ENCODE measurements around the gene APLP2. TPM values are rescaled to one million over a fixed set of nuclear protein-coding genes. Genes with fewer than 3 reads are reported as not detected.

Gene APLP2
- total and polyA plus RNA-seq, 9 of the 15 experiments (the other 6 are each of a cell fraction or from before 2014, with no cell fraction given) = 17.4 to 164 (median 118) TPM

DNA sequence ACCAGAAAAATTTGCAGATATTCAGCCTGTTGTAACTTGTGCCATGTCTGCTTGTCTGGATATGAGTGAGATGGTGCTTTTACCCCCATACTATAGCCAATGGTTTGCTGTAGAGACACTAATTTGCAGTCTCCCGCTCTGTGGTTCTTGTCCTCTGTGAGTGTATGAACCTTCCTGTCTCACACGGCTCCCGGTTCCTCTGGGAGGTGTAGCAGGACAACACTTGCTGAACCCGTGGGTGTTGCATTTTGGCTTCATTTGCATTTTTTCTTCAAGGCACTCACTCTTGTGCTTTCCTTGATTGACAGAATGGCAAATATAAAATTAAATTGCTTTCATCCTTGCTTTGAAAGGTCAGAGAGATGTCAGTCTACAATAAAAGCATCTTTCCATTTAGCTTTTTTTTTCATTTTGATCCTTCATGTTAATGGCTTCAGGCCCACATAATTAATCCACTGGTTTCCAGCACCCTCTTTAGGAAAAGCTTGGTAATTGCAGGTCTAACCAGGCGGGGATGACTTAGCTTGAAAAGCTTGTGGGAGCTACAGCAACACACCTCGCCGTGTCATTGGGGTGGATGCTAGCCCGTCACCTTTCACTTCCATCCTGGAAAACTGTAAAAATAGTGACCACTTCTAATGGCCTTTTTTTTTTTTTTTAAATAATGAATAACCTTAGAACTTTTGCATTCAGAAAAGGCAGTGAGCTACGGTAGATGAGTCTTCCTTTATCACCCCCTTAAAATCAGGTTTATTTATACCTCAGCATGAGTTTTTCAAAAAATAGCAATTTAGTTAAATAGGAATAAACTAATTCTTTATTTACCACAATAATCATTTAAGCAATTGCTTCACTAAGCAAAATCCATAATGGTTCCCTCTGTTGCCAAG lies 62.5 kb downstream of the APLP2 start (continued):
- TF ChIP-seq USF1 (CRISPR knock-in tag; IDR thresholded peaks at IDR 0.05) = no peak
- TF ChIP-seq CSDE1 (IDR thresholded peaks at IDR 0.05) = no peak
- no peak for TF ChIP-seq PYGO2 (tag; IDR thresholded peaks at IDR 0.05)
- TF ChIP-seq MTA1 (IDR thresholded peaks at IDR 0.05; ENCODE audit: borderline replicate concordance) = no peak
- TF ChIP-seq, protein P1, sequence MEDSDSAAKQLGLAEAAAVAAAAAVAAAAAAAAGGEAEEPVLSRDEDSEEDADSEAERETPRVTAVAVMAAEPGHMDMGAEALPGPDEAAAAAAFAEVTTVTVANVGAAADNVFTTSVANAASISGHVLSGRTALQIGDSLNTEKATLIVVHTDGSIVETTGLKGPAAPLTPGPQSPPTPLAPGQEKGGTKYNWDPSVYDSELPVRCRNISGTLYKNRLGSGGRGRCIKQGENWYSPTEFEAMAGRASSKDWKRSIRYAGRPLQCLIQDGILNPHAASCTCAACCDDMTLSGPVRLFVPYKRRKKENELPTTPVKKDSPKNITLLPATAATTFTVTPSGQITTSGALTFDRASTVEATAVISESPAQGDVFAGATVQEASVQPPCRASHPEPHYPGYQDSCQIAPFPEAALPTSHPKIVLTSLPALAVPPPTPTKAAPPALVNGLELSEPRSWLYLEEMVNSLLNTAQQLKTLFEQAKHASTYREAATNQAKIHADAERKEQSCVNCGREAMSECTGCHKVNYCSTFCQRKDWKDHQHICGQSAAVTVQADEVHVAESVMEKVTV (CRISPR knock-in tag; IDR thresholded peaks at IDR 0.05) = peak; percentile 90
- peak; percentile 53; the same call in 1 of the 2 replicates for TF ChIP-seq C11orf30 (IDR thresholded peaks at IDR 0.05; ENCODE audit: low read depth)
- no peak for TF ChIP-seq ZNF277 (CRISPR knock-in tag; IDR thresholded peaks at IDR 0.05; ENCODE audit: borderline replicate concordance)
- no peak for TF ChIP-seq XRCC5 (IDR thresholded peaks at IDR 0.05; ENCODE audit: low read depth, low read length)
- TF ChIP-seq EGR1 (conservative IDR thresholded peaks at IDR 0.05) = 0 out of 2 replicates have a peak, but pooled peaks have one; percentile 18
- TF ChIP-seq CBX8 (IDR thresholded peaks at IDR 0.05; ENCODE audit: borderline replicate concordance, extremely low read depth, low read depth, low read length, poor library complexity, severe bottlenecking) = no peak
- TF ChIP-seq TBL1XR1 (IDR thresholded peaks at IDR 0.05; ENCODE audit: low read length in 2 of 2) = no peak
- no peak for TF ChIP-seq KLF1 (tag; IDR thresholded peaks at IDR 0.05)
- no peak for TF ChIP-seq BHLHE40 (IDR thresholded peaks at IDR 0.05; ENCODE audit: low read length)
- peak; percentile 58; the same call in 1 of the 2 replicates for TF ChIP-seq MAFF (IDR thresholded peaks at IDR 0.05; ENCODE audit: low read length)
- no peak for TF ChIP-seq RUNX1 (IDR thresholded peaks at IDR 0.05; ENCODE audit: low read depth)
- TF ChIP-seq ASH1L (IDR thresholded peaks at IDR 0.05; ENCODE audit: borderline replicate concordance, low read depth, partially characterized antibody) = no peak
- no peak for TF ChIP-seq NR2C2 (CRISPR knock-in tag; IDR thresholded peaks at IDR 0.05)
- no peak for TF ChIP-seq NR2C2 (tag; IDR thresholded peaks at IDR 0.05)
- TF ChIP-seq HBP1 (CRISPR knock-in tag; IDR thresholded peaks at IDR 0.05) = no peak
- TF ChIP-seq U2AF1 (optimal IDR thresholded peaks at IDR 0.05; ENCODE audit: low read depth, low read length) = no peak
- no peak for TF ChIP-seq ZFPM2 (CRISPR knock-in tag; IDR thresholded peaks at IDR 0.05)
